HG03457 (cell line): ENCODE measurements around the gene TBC1D22A.

ENCODE experiments used
- ATAC-seq: cut with Tn5 transposase; IDR thresholded peaks from one replicate; pipeline ENCODE4 v1.9.1; 2021; ENCODE audit warnings: moderate number of reproducible peaks; ENCODE audit not compliant: unreplicated experiment

Gene TBC1D22A

GRCh38 chr22:47213571-47214230 lies 451.3 kb downstream of the TBC1D22A start:
- ATAC-seq: no peak

GRCh38 chr22:47215851-47216250 lies 453.4 kb downstream of the TBC1D22A start:
- ATAC-seq: no peak

- no peak for ATAC-seq
Observed at GRCh38 chr22:47218671-47219070, 456.2 kb downstream of the TBC1D22A start.

- ATAC-seq: no peak
Observed at GRCh38 chr22:47219789-47220188, 457.3 kb downstream of the TBC1D22A start.

DNA sequence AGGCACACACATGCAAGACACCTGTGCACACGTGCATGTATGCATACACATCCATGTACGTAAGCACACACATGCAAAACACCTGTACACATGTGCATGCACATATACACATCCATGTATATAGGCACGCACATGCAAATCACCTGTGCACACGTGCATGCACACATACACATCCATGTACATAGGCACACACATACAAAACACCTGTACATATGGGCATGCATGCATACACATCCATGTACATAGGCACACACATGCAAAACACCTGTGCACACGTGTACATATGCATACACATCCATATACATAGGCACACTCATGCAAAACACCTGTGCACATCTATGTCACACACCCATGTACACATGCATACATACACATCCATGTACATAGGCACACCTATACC lies 458.3 kb downstream of the TBC1D22A start:
- ATAC-seq: no peak

GRCh38 chr22:47221840-47222615 lies 459.6 kb downstream of the TBC1D22A start:
- ATAC-seq: no peak
